ENCODE data around the gene PLA2G2D. TPM values are rescaled to one million over a fixed set of nuclear protein-coding genes. Genes with fewer than 3 reads are reported as not detected.

The PLA2G2D gene
- total and polyA plus RNA-seq, 2 of the 8 experiments (the other 6 are each of a cell fraction or from before 2014, with no cell fraction given): not detected

GRCh38 chr1:20100632-20101355 lies 18.5 kb downstream of the PLA2G2D start:
- Histone ChIP-seq H4K8ac (ENCODE audit: extremely low read depth, insufficient read depth, low read length) (no peak overlapping the region; the same call in 1 of the 2 replicates), H3K23me2 (ENCODE audit: low read depth, low read length) (no peaks in the 10 kb centered on the region), H4K91ac (replicated peaks; ENCODE audit: insufficient read length, low read length) (no peak overlapping the region), H3K27me3 (replicated peaks in 1 of 4; ENCODE audit: control insufficient read depth in 3 of 4, extremely low read depth in 1 of 4, insufficient read depth in 3 of 4, low read length in 3 of 4) (no peaks in the 10 kb centered on the region; a peak in 1 of 7 replicates), H4K5ac (ENCODE audit: insufficient read length, low read depth, low read length) (no peak overlapping the region), H2AK5ac (ENCODE audit: low read depth, low read length) (no peak overlapping the region), H3K4ac (replicated peaks; ENCODE audit: insufficient read length, low read depth, low read length) (no peak overlapping the region), H3K4me3 (ENCODE audit: extremely low read depth in 1 of 4, insufficient read depth in 2 of 4, low read depth in 3 of 4, low read length in 4 of 4) (no peak overlapping the region), H3K23ac (ENCODE audit: insufficient read length) (no peak overlapping the region), H2BK12ac (ENCODE audit: low read depth, low read length) (peak overlapping the region; percentile 90; the same call in 1 of the 2 replicates), H3K4me2 (ENCODE audit: insufficient read depth in 1 of 2, low read depth in 2 of 2, low read length in 2 of 2) (no peak overlapping the region; a peak in 1 of 4 replicates), H3K36me3 (ENCODE audit: control insufficient read depth in 2 of 4, insufficient read depth in 4 of 4, low read length in 3 of 4) (no peaks in the 10 kb centered on the region), H3K56ac (replicated peaks; ENCODE audit: insufficient read length, low read depth, low read length) (no peak overlapping the region), H3K27ac (ENCODE audit: low read depth, low read length) (no peak overlapping the region), H3K79me2 (ENCODE audit: control insufficient read depth in 1 of 2, insufficient read depth in 2 of 2, low read length in 2 of 2) (no peaks in the 10 kb centered on the region), H4K20me1 (replicated peaks in 1 of 2; ENCODE audit: control insufficient read depth in 1 of 2, insufficient read depth in 2 of 2, low read length in 2 of 2) (no peaks in the 10 kb centered on the region), H2BK120ac (replicated peaks; ENCODE audit: low read depth, low read length) (no peak overlapping the region), H2BK20ac (ENCODE audit: low read length) (no peak overlapping the region), H2AFZ (ENCODE audit: low read length) (peak overlapping the region; percentile 85; the same call in 1 of the 2 replicates), H2BK5ac (ENCODE audit: low read depth, low read length) (no peak overlapping the region; the same call in 1 of the 2 replicates), H2BK15ac (ENCODE audit: low read length) (peak overlapping the region; percentile 5; the same call in 1 of the 2 replicates), H3K14ac (ENCODE audit: insufficient read length) (no peak overlapping the region), H3K4me1 (replicated peaks in 1 of 4; ENCODE audit: control insufficient read depth in 3 of 4, insufficient read depth in 4 of 4, low read length in 3 of 4) (peaks cover 0 to 3% (median 0%) of the 10 kb centered on the region in 4 experiments; a peak in 2 of 7 replicates), H3K18ac (ENCODE audit: extremely low read depth, low read length) (peak overlapping the region; percentile 60), H3K79me1 (ENCODE audit: low read depth, low read length) (no peaks in the 10 kb centered on the region), H3K9me3 (ENCODE audit: insufficient read depth in 2 of 2, low read depth in 1 of 2, low read length in 1 of 2) (peaks cover 21 to 31% of the 10 kb centered on the region in 2 experiments), H3K9ac (replicated peaks in 1 of 4; ENCODE audit: extremely low read depth in 1 of 4, low read depth in 3 of 4, low read length in 3 of 4) (no peak overlapping the region)
- ChIA-PET CTCF (ENCODE audit: partially characterized antibody) (interaction anchor here (0.7 to 5.8 kb wide), 26 partner anchors 8 to 383 kb away, joined by 3 to 75 read pairs (median 4); no protein-coding TSS in a partner anchor), POLR2A (ENCODE audit: partially characterized antibody) (no interaction called here)
- DNase-seq (ENCODE audit: low read depth in 1 of 2, low spot score in 2 of 2) (peak; percentile 47 to 75), FAIRE-seq (peak; percentile 94)
- WGBS, 2 experiments (ENCODE audit: extremely low coverage in 1 of 2, insufficient coverage in 1 of 2, insufficient read length in 1 of 2, insufficient replicate concordance in 2 of 2, low coverage in 1 of 2, low lambda C conversion rate in 2 of 2, missing lambda C conversion rate in 1 of 2): 58% methylated on average over 14 of the region's 14 CpGs; no CpG with 5 or more reads in 1 of the 2 experiments
- TF ChIP-seq, protein P1, sequence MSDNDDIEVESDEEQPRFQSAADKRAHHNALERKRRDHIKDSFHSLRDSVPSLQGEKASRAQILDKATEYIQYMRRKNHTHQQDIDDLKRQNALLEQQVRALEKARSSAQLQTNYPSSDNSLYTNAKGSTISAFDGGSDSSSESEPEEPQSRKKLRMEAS (IDR thresholded peaks at IDR 0.05): peak; percentile 66
- TF ChIP-seq SP4 (IDR thresholded peaks at IDR 0.05; ENCODE audit: low read length): no peak
- no peak for TF ChIP-seq JUN (IDR thresholded peaks at IDR 0.05; ENCODE audit: low read depth, low read length)
- TF ChIP-seq POU5F1 (IDR thresholded peaks at IDR 0.05; ENCODE audit: low read depth, low read length): no peak
- no peak for TF ChIP-seq HDAC2 (IDR thresholded peaks at IDR 0.05; ENCODE audit: borderline replicate concordance in 1 of 2, low read depth in 2 of 2, low read length in 2 of 2)
- no peak for TF ChIP-seq HDAC6 (IDR thresholded peaks at IDR 0.05; ENCODE audit: low read depth, low read length)
- TF ChIP-seq SIN3A (conservative IDR thresholded peaks at IDR 0.05 in 1 of 2, IDR thresholded peaks at IDR 0.05 in 1 of 2; ENCODE audit: low read depth in 1 of 2, low read length in 2 of 2): no peak
- TF ChIP-seq CTCF (IDR thresholded peaks at IDR 0.05; ENCODE audit: control extremely low read depth in 1 of 3, insufficient read depth in 1 of 3, low read depth in 1 of 3, low read length in 3 of 3): peak; percentile 67 to 89 (median 79)
